Posterior vena cava (tissue), 2 donors: ENCODE results near the gene RPL10A. TPM values are rescaled to one million over a fixed set of nuclear protein-coding genes. Genes with fewer than 3 reads are reported as not detected.

Source experiments
- DNase-seq: peaks from one replicate; pipeline ENCODE4 v3.0.0-alpha.2; 2020; ENCODE audit warnings: low spot score
- intact Hi-C, 2 donors: fragments of 100-400 bp; cut with DNase I; formaldehyde crosslinking; loops; one replicate each; pipeline versions ENCODE4 v1.14.1 to v1.14.2; 2022 to 2023
- total RNA-seq, 2 donors: library from RNA; stranded (reverse); fragmentation: NEBNext Ultra II Directional; extraction: Animal tissue kit (Norgen Biotek cat#: 25700); gene quantifications; one replicate each; pipeline ENCODE4 v1.2.1, GENCODE V29; 2021
- donor health status: DM: yes; HTN: yes; CAD: no.
- donor health status: DM: yes; HTN: yes; CAD: no.

RPL10A gene
- total RNA-seq, 2 donors from 2014 or later, result 816 to 1,010 TPM

DNA sequence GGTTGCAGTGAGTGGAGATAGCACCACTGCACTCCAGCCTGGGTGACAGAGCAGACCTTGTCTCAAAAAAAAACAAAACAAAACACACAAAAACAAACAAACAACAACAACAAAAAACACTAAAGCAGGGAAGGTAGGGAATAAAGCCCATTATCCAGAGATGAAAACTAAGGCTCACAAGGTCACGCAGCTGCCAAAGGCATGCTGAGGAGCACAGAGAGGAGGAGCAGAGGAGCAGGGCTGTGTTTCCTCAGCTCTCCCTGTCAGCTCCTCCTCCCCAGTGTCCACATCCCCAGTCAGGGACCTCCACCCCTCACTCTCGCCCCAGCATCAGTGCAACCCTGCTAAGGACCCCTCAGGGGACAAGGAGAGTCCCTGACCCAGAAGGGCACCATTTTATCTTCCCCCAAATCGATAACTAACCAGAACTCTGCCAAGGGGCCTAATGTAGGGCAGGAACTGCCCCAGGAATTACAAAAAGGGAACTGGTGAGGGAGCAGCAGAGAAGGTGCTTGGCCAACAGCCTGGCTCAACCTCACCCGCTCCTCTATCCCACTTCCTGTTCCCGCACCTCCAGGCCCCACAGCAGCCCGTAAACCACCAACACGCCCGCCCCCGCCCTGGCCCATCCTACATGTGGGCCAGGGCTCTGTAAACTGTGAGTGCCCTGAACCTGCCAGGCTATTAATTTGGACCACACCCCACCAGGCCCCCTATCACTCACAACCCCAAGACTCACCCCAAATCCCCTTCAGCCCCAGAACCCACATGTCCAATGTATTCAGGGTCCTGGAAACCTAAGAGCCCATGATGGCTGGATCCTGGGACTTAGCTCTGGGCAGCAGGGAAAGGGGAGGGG lies 19.7 kb downstream of the RPL10A start:
- intact Hi-C loops, result no loop called here
- DNase-seq, result no peak

- no peak for DNase-seq
- intact Hi-C loops, result no loop called here
Observed at GRCh38 chr6:35488517-35488862, 20.3 kb downstream of the RPL10A start.

DNA sequence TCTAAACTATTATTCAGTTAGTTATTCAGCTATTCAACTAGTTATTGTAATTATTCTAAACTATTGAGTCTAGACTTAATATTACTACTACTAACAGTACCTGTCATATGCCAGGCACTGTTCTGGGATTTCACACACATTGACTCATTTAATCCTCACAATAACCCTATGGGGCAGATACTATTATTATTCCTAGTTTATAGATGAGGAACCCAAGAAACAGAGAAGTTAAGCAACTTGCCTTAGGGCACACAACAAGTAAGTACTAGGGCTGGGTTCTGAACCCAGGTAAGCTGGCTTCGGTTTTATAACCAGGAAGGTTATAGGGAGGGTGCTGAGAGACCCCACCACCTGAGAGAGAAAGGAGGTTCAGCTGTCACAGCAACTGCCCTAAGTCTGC lies 20.9 kb downstream of the RPL10A start:
- intact Hi-C loops, result no loop called here
- no peak for DNase-seq

GRCh38 chr6:35489995-35490791 lies 22.0 kb downstream of the RPL10A start:
- peak; percentile 94 for DNase-seq
- intact Hi-C loops, result no loop called here

GRCh38 chr6:35490821-35491557 lies 22.8 kb downstream of the RPL10A start:
- no peak for DNase-seq
- intact Hi-C loops, result no loop called here

GRCh38 chr6:35491558-35492257 lies 23.5 kb downstream of the RPL10A start:
- no peak for DNase-seq
- intact Hi-C loops, result no loop called here

DNA sequence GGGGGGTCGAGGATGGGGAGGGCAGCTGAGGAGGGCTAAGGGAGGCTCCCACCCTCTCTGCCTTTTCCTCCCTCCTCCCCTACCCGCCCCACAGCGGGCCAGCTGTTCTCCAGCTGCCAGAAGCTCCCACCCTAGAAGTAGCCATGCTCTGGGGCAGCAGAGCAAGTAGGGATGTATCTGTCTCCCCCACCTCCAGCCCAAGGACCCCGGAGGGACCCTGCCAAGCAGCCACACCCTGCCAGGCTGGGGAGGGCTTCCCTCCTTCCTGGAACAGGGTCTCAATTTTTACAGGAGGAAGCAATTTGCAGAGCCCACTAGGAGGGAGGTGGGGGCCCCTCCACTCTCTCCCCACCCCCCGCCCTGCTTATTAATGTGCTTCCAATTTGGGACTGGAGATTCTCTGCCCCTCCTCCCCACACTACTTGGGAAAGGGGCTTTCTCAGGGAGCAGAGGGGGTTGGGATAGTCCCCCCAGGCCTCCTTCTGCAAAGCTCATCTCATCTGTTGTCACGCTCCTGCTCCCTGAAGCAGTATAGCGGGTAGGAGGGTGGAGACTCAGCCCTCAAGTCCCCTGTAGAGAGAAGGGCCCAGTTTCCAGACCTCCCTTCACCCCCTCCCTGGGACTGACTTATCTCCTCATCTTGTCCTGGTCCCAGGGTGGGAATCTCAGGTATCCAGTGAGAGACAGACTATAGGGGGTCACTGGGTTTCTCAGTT lies 24.2 kb downstream of the RPL10A start:
- no peak for DNase-seq
- intact Hi-C loops, result no loop called here

GRCh38 chr6:35492974-35493284 lies 24.7 kb downstream of the RPL10A start:
- intact Hi-C loops, result no loop called here
- DNase-seq, result no peak

- DNase-seq, result no peak
- intact Hi-C loops, result no loop called here
Observed at GRCh38 chr6:35493307-35493983, 25.2 kb downstream of the RPL10A start.

- intact Hi-C loops, result no loop called here
- DNase-seq, result no peak
Observed at GRCh38 chr6:35494161-35494563, 26.0 kb downstream of the RPL10A start.

GRCh38 chr6:35495258-35496035 lies 27.2 kb downstream of the RPL10A start:
- intact Hi-C loops, result no loop called here
- DNase-seq, result no peak

DNA sequence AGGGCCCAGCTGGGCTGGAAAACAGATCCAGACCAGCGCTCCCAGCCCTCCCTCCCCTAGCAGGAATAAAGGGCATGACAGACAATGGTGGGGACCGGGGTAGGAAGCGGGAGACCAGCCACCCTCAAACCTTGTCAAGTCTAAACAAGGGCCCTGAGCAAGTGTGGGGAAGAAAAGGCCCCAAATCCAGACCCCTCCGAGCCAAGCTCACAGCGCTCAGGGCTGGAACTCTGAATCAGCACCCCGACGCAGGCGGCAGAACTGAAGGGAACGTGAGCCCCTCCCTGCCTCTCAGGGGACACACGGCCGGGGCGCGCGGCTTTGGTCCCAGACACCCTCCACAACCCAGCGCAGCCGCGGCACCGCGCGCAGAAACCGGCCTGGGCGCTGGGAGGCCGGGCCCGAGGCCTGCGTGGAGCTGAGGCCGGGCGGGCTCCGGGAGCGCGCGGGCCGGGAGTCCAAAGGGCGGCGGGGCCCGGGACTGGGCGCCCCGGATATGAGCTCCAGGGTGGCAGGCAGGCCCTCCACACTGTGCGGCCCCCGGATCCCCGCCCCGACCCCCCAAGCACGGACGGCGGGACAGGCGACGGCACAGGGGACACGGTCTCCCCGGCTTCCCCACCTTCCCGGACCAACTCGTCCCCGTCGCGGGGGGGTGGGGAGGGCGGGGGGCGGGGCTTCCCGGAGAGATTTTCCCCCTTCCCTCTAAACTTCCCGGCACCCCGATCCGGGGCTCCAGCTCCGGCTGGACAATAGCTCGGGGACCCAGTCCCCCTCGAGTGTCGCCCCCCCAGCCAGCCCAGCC lies 28.0 kb downstream of the RPL10A start:
- no peak for DNase-seq
- intact Hi-C loops, result no loop called here

DNA sequence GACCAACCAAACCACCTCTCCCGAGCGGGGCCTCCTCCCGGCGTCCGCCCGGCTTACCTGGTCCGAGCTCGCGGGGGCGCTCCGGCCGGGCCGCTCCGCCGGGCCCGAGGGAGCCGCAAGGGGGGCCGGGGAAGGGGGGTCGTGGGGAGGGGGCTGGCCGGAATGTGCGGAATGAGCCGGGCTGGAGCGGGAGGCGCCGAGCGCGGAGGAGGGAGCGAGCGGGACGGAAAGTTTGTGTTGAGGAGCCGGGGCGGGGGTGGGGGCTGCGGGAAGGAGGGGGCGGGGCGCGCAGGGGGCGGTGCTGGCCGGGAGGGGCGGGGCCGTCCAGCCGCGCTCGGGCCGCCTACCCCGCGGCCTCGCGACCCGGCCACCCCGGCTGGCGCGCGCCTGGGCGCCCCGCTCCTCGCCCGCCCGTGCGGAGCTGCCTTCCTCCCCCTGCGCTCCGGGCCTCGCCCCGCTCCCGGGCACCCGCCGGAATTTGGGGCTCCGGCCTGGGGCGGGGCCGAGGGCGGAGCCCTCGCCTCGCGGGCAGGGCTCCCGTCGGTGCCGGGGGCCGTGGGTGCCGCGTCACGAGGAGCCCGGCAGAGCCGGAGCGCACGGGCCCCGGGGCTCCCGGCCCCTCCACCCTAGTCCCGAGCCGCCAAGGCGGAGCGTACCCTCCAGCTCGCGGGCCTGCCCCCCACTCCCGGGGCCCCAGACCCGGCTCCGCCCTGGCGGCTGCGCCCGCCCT lies 28.8 kb downstream of the RPL10A start, which contains the start of gene TEAD3:
TEAD3 (minus strand) TSS at position 239 of the 730 bp plus-strand sequence.
- no peak for DNase-seq
- intact Hi-C loops, result no loop called here

- peak; percentile 92 for DNase-seq
- intact Hi-C loops, result no loop called here
Observed at GRCh38 chr6:35497571-35498421, 29.6 kb downstream of the RPL10A start.

DNA sequence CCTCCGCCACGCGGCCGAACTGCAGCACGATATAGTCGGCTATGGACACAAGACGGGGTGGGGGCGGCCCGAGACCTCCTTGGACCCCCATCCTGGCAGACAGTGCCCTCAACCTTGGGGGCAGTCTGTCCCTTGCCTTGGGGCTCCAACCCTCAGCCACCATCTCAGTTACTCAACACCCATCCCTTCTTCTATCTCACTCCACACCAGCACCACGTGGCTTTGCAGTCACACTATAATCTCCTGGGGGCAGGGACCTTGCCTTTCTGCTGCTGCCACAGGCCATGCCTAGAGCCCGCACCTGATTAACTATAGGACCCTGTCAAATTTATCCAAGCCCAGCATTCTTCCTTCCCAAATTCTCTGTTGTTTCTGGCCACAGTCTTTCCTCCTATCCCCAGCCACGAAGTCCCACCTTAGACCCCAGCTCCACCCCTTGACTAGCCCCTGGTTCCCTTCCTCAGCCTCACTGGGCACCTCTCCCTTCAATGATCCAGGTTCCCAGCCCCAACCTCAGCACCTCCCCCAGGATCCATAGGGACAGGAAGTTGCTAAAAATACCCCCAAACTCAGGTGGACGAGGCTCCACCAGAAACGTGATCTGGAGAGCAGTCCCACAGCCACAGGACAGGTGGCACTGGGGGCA lies 30.3 kb downstream of the RPL10A start:
- DNase-seq, result no peak
- intact Hi-C loops, result no loop called here
